NCI-H2196 (cell line): ENCODE results near the gene NOTCH2.
"Not testable (repeated sequence)": the region's sequence is repeated elsewhere in the genome, so short reads cannot be mapped to it uniquely, and the experiment has no call there.

Source experiments
- DNase-seq: peaks from one replicate; lab custom pipeline; 2025; ENCODE audit not compliant: unreplicated experiment; lab: John Stamatoyannopoulos, UW

Gene NOTCH2

DNA sequence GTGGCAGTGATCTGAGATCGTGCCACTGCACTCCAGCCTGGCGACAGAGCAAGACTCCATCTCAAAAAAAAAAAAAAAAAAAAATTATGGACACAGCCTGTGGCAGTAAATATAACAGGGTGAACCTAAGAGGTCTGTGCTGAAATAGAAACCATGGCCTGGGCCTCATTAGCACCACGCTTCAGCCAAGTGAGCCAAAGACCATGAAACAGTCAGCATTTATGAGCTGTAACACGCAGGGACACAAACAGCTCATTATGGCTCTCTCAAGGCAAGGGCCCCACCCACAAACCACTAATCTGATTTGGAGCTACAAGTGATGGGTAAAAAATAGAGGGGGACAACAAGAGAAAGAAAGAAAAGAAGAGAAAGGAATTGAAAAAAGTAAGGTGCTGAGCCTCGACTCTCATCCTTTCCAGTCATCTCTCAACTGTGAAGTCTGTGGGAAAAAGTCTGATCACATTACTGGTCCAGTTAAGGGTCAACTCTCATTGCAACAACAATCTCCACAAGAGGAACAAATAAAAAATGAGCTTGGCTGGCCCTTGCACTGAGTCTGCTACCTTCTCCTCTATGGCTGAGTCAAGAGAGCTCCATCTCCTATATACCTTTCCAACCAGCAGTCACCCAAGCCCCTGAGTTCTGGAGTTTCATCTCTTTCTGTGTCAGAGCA is 93.7 kb downstream of the NOTCH2 start:
- DNase-seq = not testable (repeated sequence)

DNA sequence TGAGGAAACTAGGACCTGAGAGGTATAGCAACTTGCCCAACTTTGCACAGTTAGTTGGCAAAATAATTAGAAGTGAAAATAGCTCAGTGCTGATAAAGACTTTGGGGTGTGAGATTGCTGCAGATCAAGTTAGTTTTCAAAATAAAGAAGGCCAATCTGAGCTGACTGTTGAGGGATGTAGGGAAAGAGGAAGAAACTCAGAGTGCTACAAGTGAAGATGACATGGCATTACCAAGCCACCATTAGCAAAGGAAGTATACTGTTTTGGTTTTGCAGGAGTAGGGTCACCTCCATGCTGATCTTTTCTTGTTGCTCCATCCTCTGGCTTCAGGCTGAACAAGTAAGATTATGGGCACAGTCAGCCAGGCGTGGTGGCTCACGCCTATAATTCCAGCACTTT is 94.5 kb downstream of the NOTCH2 start:
- no peak for DNase-seq

DNA sequence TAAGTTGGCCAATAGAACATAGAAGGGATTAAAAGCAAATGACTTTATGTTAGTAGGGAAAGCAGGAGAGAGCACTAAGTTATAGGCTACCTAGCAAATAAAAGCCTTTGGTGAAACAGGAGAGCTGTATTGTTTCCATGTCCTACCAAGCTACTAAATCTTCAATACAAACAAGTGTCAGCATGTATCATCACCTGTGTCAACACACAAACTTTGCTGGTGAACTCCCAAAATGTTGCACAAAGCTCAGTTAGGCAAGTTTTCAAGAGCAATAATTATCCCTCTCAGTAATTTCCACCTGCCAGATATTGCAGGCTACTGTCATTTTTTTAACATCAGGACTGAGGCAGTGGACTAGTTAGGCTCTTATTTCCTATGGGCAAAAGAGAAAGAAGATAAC is 95.4 kb downstream of the NOTCH2 start:
- no peak for DNase-seq

DNA sequence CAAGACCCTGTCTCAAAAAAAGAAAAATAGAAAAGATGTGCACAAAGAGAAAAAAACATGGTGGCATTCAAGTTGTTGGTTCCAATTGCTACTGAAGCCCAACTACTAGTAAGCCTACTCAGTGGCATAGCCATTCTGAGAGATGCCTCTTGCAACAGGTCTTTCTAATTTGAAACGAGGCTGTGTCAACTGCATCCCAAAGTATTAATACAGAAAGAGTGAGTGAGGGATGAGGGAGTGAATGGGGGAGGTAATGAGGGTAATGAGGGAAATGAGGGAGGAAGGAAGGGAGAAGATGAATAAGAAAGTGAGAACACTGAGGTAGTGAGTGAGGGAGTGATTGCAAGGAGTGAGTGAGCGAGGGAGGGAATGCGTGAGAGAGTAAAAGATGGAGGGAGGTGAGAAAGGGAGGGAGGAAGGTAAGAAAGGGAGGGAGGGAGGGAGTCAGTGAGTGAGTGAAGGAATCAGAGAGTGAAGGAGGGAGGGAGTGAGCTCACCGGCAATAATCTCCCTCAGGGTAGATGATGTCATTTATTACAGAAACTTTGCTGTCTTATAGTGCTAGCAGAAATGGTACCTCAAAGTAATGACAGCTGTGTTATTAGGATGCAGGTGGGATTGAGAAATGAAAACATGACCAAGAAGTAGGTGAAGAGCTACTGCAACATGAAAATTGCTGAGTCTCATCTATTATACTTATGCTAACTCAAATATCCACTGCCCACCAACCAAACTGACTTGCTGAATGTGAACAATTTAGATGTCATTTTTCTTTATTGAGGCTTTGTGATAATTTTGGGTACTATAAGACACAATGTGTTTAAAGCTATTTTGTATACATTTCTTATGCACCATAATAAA is 97.5 kb downstream of the NOTCH2 start:
- DNase-seq = no peak

DNA sequence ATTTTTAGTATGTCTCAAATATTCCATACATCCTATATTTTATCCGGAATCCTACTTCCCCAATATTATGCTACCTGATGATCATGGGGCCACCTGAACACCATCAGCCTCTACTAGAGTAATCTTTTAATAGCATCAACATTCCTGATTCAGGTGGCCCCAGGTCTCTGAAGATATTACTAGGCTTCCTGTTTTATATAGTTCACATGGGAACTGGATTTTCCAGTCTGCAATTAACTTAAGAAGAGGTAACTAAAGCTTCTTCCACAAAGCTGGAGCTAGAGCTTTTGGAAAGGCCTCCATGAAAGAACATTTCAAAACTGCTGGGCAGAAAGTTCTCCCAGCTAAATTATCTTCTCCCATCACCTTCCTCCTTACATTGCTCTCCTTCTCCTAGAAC is 100.9 kb downstream of the NOTCH2 start:
- no peak for DNase-seq

DNA sequence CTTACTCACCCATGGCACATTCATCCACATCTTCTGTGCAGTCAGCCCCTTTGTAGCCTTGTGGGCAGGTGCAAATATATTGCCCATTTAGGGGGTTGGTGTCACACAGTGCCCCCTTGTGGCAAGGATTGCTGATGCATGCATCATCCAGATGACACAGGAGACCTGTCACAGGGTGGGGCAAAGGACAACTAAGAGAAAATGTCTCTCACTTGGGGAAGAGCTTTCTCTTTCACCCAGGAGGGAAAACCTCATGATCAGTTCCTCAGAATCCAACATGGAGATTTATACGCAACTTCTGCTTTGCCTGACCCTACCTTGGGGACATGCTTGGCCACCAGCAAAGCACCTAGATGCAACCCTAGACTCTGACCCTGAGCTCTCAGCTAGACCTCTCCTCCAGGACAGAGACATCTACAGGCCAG is 101.4 kb downstream of the NOTCH2 start:
- peak; percentile 17 for DNase-seq

DNA sequence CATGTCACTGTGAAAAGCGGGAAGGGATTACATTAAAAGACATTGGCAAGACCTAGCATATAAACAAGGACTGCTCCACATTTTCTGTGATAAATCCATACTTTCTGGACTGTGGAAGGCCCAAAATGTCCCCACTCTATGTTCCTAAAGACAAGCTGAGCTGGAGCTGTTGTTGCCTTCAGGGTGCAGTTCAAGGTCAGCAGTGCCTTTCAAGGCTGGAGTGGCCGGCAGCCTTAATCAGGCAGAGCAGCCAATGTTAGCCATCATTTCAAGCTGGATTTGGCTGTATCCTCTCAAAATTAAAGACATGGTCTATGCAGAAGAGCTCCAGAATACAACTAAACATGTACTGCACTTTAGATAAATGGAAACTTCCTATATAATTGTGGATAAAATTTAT is 102.8 kb downstream of the NOTCH2 start:
- no peak for DNase-seq

DNA sequence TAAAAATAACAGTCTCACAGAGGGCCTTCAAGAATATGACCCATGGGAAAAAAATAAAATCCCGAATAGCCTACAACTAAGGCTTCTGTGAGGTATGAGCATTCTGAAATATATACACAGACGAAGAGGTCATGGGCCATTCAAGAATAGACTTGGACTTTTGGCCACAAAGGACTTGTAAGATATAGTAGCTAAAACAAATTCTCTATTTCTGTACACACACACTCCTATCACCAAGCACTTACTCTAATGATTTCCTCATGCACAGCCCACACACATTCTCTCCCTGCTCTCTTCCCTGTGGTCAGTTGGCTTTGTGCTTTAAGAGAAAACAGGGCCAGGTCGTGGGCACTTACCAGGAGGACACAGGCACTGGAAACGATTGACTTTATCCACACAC is 103.4 kb downstream of the NOTCH2 start:
- no peak for DNase-seq

DNA sequence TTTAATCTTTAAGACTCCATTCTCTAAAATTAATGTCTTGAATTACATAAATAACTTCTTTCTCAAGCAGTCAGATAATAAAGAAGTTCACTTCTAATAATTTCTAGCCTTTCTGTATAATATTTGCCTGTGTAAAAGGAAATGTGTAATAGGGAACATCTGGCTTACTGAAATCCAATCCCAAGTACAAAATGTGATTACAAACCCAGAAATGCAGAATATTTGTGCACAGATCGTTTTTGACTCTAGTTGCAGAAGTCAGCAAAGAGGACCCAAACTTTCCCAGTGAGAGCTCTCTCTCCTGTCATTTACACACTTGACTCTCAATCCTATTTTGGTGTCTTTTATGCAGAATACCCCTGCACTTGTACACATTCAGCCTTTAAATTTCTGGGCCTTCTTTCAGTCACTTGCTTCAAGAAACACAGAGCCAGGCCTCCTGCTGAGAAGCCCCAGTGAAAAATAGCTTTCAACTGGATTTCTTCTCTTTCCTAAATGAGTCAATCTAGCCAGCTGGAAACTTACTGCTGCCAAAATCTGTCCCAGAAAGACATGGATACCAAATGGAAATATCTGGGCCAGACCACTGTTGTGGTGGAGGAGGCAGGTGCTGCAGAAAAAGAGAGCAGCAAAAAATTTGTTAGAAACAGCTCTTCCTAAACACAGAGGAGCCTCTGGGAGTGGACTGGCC is 104.6 kb downstream of the NOTCH2 start:
- DNase-seq = no peak

DNA sequence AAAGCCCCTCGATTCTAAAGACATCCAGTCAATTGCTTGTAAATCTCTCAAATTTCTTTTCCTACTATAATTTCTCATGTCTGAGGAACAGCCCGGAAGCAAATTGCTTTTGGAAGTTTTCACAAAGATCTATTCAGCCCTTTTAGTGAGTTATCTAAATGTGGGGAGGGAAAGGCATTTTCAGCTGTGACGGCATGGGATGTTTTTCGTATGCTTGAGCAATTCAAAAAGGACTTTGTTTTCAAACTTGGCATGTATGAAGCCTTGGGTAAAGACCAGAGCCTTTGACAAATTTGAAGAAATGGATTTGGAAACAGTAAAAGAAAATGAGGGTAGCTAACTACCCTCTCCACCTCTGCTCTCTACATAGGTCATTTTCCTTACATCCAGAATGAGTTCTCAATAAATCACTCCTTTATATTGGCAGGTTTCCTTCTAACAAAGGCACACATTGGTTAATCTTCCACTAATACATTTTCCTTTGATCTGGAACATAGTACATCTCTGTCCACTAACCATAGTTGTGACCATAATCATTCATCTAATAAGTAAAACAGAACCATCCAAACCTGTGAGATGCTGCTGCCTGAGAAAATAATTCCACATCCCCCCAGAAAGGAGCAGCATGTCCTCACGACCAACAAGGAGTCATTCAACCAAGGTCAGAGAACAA is 107.0 kb downstream of the NOTCH2 start:
- no peak for DNase-seq

DNA sequence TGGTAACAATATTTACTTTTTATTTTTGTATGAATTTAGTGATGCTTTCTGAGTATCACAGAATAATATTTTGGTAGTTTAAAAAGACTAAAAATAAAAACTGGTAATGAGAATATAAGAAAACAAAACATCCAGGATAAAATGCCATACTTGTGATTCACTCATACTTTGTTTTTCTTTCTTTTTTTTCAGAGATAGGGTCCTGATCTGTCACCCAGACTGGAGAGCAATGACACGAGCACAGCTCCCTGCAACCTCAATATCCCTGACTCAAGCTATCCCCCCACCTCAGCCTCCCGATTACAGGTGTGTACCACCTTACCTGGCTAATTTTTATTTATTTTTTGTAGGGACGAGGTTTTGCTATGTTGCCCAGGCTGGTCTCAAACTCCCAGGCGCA is 109.0 kb downstream of the NOTCH2 start:
- DNase-seq = no peak

DNA sequence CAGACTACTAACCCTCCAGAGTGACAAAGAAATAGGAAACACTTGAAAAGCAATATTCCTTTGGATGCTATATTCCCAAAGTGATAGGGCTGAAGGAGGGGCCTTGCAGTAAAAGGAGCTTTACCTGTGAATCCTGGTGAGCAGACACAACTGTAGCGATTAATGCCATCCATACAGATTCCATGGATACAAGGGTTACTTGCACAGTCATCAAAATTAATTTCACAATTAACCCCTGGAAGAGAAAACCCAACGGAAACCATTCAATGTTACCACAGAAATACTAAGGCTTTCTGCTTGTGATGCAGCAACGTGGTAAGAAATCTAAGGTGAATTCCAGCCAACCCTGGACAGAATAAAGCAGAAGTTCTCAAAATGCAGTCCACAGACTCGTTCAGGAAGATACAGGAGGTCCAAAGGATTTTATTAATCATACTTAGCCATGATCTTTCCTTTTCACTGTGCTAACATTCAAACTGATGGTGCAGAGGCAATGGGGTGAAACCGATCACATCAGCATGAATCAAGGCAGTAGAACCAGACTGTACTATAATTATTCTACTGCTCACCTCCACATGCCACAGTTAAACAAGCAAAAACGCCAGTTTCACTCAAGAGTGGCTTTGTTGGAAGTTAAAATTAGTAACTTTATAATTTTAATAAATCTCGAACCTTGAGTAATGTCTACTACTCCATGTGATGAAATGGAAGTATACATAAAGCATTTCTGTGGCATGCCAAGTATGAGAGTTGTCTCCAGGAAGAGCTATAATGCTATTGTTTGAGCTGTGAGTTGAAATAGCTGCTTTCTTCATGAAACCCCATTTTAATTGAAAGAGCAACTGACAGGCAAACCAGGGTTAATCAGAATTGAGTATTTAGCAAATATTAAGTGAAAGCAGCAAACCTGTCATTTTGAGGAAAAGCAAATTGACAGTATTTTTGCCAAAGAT is 109.9 kb downstream of the NOTCH2 start:
- no peak for DNase-seq

DNA sequence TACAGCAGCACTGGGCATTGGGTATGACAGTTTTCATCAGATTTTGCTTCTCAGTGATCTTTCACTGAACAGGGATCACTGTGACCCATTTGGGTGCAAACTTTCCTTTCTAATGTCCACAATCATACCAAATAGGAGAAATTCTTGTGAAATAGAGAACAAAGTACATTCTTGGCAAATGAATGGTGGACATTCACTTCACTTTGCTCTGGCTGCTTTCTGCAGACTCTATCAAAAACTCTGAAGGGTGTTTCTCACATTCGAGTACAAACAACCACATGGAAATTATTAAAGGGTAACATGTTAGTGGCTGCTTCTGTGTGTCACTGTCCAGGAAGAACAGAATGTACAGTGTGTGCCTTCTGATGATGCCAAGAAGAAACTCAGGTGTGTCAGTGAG is 111.2 kb downstream of the NOTCH2 start:
- DNase-seq = no peak

DNA sequence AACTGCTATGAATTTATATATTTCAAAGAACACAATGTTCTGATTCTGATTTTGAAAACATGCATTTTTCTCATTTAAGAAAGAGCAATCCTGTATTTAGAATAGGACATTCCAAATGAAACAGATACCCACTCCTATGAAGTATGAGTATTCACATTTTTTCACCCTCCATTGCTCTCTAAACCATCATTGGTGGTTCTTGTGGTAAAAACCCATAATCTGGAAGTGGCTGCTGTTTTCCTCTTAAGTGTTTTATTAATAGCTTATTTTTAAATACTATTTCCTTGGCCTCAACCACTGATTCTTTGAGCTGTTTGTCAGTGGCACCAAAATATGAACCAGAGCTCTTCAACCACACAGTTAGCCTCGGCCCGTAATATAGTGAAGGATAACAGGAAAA is 113.2 kb downstream of the NOTCH2 start:
- DNase-seq = no peak

DNA sequence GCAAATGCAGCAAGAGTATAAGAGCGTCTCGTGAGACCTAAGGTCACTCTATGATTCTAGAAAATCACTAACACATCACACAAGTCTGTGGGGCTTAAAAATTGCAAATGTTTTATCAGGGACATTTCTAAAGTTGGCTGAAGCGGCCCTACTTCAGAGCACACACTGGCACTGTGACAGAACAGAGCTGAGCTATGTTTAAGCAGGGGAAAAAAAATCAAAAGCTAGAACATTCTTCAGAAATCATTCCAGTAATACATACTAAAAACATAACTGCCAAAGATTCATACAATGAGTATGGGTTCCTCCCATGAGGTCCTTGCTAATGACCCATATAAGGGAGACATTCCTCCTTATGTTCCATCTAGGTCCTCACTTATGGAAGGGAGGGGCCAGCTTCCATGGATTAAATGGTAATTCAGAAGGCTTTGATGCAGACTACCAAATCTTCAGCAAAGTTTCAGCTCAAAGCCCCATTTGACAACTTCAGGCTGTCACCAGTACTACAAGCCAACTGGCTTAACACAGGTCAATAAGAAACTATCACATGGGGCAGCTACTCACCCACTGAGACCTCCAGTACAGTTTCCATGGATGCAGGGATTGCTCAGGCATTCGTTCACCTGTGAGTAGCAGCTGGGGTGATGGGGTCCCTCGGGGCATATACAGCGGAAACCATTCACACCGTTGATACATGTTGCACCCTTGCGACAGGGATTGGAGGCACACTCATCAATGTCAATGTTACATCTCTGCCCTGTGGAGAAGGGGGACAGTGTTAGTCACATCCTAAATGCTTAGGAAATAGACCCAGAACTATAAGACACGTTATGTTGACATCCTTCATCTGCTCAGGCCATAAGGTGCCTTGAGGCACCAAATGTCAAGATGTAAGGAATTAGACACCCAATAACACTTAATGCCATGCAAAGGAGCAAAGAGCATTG is 114.7 kb downstream of the NOTCH2 start:
- no peak for DNase-seq

DNA sequence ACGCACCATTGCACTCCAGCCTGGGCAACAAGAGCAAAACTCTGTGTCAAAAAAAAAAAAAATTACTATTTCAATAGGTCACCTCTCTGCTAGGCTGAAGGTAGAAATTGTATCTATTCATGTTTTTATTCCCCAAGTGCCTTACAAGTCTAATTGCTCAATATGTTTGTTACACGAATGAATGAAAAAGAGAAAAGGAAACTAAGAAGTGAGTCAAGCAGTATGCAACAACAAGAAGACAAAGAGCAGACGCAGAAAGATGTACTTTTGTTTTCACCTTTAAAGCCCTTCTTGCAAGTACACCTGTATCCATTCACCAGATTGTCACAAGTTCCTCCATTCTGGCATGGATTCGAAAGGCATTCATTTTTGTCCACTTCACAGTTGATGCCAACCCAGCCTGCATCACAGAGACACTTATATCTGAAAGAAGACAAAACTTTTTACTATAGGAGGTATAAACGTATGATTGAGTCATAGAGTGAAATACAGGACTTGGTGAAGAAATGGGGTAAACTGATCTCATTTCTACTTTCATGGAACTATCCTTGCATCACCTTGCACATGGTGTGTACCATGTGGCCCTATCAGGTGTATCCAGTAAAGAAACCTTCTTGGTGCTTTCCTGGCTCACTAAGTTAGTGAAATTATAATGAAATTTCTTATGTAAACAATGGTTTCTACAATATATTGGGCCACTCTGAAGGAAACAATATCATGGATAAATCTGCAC is 116.0 kb downstream of the NOTCH2 start:
- no peak for DNase-seq

DNA sequence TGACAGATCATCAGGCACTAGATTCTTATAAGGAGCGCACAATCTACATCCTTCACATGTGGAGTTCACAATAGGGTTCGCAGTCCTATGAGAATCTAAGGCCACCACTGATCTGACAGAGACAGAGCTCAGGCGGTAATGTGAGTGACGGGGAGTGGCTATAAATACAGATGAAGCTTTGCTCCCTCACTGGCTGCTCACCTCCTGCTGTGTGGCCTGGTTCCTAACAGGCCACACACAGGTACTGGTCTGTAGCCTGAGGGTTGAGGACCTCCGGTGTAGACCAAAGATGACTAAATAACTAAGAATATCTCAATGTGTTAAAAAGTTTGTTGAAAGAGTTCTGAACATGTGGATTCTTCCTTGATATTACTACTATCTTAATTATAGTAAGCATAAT is 117.0 kb downstream of the NOTCH2 start:
- no peak for DNase-seq
